Astrocyte (in vitro differentiated cells and primary cell): ENCODE results near the gene APBB2.
"Not testable (repeated sequence)": the region's sequence is repeated elsewhere in the genome, so short reads cannot be mapped to it uniquely, and the experiment has no call there.

Experiments
- EZH2 ChIP-seq: IDR thresholded peaks from 2 replicates; pipeline ENCODE4 v1.6.1; 2012; ENCODE audit warnings: mild to moderate bottlenecking, low read length, inconsistent platforms; ENCODE audit not compliant: insufficient read depth
- TF ChIP-seq, protein P1 (sequence below): IDR thresholded peaks from 2 replicates; pipeline ENCODE4 v1.5.1; 2011; ENCODE audit warnings: low read depth, mild to moderate bottlenecking, inconsistent platforms, low read length, moderate library complexity; ENCODE audit not compliant: insufficient read depth

- TF ChIP-seq, protein P1, sequence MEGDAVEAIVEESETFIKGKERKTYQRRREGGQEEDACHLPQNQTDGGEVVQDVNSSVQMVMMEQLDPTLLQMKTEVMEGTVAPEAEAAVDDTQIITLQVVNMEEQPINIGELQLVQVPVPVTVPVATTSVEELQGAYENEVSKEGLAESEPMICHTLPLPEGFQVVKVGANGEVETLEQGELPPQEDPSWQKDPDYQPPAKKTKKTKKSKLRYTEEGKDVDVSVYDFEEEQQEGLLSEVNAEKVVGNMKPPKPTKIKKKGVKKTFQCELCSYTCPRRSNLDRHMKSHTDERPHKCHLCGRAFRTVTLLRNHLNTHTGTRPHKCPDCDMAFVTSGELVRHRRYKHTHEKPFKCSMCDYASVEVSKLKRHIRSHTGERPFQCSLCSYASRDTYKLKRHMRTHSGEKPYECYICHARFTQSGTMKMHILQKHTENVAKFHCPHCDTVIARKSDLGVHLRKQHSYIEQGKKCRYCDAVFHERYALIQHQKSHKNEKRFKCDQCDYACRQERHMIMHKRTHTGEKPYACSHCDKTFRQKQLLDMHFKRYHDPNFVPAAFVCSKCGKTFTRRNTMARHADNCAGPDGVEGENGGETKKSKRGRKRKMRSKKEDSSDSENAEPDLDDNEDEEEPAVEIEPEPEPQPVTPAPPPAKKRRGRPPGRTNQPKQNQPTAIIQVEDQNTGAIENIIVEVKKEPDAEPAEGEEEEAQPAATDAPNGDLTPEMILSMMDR: not testable (repeated sequence)
- TF ChIP-seq EZH2: not testable (repeated sequence)
Observed at GRCh38 chr4:40993296-40993693, 221.0 kb downstream of the APBB2 start.
